Stimulated activated CD4-positive, alpha-beta T cell treated with anti-CD3 and anti-CD28 coated beads, Interleukin-2, amount 100 ng/mL, for 4 hours (primary cell): ENCODE data around the gene BNIP3.
"Not testable (repeated sequence)": the region's sequence is repeated elsewhere in the genome, so short reads cannot be mapped to it uniquely, and the experiment has no call there.

Experiments used
- DNase-seq: peaks from one replicate; pipeline ENCODE4 v3.0.0-alpha.2; 2020; ENCODE audit warnings: low read depth

Gene BNIP3

DNA sequence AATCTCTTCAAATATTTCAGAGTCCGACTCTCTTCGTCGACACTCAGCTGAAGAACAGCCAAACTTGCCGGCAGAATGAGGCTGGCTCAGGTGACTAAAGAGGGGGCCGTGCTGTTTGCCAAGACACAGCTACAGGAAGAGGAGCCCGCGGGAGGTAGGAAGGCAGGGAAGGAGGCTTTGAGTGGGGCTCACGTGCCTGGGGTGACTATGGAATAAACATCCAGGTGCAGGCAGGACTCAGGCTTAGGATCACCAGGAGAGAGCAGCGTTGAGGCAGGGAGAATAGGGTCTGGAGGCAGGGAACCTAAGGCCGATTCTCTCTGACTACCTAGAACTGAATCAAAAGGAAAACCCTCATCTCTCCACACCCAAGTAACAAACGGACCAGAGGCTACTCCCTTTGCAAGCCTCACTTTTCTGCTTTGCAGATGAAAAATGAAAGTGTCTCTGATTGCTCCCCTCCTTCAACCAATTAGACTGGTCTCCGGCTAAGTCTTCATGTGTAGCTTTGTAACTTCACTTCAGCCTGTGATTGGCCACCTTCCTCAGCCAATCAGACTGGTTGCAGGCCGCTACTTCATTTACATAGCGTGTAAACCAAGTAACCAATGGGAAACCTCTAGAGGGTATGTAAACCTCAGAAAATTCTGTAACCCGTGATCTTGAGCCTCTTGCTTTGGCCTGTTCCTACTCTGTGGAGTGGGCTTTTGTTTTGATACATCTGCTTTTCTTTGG, 19.7 kb upstream of the BNIP3 start:
- DNase-seq: no peak

DNA sequence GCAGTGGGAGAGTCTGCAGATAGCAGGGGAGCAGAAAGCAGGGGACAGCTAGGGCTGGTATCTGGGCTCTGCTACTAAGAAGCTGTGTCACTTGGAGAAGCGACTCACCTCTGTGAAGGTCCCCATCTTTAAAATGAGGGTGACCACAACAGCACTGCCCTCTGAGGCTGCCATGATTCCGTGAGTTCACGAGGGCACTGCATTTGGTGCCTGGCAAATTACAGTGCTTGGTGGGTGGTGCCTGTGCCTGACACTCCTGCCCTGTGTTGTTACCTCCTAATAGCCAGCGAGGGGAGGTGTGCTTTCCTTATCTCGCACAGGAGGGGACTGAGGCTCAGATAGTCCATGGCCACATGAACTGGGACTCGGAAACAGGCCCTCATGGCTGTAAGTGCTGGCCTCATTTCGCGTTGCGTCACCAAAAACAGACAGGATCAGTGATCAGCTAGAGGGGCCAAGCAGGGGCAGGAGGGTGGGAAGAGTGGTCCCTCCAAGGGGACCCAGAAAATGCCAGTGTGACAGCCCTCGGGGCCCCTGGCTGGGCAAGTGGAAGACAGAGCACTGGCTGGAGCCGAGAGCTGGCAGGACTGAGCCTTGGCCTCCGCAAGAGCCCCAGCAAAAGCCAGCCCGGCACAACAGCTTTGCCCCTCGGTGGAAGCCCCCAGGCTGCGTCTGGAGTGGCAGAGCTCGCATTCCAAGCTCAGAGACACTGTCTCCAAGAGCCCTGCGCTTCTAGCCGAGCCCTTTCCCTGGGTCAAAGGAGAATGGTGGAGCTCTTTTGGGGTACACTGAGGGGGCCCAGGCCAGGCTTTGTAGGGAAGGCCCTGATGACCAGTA, 17.3 kb upstream of the BNIP3 start:
- no peak for DNase-seq

DNA sequence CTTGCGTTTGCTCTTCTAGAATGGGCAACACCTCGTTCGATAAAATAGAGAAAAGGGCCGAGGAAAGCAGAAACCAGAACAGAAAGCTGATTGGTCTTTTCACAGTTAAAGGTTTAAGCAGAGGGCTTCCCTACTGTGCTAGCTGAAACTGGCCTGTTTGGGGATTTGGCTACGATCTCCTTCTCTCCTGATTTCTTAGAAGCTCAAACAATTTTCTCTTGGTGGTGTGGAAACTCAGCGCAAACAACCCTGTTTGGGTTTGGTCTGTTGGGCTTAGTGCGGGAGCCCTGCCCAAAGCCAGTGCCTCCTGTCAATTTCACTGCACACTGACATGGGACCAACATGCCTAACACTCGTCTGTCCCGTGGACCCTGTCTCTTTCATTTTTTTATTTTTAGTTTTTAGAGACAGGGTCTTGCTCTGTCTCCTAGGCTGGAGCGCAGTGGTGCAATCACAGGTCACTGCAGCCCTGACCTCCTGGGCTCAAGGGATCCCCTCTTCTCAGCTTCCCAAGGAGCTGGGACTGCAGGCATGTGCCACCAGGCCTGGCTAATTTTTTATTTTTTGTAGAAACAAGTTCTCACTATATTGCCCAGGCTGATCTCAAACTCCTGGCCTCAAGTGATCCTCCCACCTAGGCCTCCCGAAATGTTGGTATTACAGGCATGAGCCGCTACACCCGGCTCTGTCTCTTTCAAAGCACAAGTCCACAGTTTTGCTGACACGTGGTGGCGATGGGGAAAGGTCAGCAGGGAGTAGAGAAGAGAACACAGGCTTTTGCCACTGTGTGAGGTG, 16.5 kb upstream of the BNIP3 start:
- DNase-seq: no peak

DNA sequence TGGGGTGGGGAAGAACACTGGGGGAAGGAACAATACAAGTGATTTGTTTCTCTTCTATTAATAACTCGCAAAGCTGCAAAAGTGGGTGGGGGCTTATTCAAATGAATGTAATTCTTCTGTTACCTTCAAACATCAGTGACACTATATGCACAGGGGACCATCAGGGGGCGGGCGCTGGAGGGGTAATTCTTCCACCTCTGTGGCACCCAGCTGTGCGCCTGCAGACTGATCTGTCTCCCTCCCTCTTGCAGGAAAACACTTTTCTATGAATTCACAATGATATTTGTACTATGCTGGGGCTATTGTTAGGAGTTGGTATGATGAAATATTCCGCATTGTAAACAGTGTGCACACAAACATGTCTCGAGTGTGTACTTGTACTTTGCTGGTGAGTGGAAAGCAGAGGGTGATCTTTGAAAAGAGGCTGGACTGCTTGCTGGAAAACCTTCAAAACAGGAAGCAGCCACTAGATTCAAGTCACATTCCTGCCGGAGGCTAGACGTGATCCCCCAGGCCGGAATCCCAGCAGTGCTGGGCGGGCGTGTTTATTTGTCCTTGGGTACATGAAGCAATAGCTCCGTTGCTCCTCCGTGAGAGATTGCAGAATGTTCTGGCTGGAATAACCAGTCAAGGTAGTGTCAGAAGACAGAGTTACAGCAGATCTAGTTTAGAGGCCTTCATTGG, 15.8 kb upstream of the BNIP3 start:
- DNase-seq: no peak

DNA sequence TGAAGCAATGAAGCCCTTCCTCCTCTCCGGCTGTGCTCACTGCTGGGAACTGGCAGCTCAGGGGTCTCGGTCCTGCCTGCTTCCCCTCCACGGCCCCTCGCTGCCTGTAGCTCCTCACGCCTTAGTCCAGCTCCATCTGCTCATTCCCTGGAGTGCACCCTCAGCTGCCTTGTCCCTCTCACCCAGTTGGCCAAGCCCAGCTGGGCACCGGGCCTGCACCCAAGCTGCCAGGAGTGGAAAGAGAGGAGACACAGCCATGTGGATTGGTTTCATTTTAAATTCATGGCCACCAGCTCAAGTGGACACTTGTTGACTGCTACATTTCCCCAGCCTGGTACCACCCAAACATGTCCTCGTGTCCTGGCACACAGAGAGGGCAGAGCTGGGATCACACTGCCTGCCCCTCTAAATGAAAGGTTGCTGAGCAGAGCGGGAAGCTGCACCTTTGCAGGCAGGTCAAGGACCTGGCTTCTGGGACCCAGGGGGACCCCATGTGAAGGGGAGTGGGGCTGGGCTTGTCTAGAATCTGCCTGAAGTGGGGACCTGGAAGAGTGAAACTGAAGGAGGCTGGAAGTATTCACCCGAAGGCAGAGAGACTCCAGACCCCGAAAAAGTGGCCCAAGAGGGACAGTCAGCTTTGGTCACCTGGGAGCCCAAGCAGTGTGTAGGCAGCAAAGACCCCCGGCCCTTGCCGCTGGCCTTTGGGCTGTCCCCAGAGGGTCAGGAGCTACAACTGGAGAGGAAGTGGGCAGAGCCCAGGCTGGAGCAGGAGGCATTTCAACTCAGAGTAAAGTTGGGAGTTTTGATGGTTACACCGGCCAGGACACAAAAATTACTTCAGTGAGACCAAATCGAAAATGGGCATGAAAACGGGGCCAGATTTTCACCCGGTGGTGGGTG, 15.0 kb upstream of the BNIP3 start:
- DNase-seq: no peak

DNA sequence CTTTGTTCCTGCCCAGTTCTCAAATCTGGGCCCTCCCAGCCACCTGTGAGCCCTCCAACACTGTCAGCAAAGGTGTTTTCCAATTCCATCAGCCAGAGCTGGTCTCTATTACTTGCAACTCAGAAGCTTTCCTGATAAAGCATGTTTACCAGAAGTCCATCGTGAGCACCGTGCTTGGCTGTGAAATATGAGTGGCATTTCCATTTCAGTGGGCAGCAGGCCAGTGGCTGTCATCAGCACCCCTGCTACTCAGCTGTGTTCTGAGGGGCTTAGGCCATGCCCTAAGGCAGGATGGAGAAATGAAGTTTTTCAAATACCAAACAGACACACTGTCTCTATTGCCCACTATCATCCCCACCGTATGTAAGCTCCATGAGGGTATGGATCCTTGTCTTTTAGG, 12.7 kb upstream of the BNIP3 start:
- DNase-seq: no peak

DNA sequence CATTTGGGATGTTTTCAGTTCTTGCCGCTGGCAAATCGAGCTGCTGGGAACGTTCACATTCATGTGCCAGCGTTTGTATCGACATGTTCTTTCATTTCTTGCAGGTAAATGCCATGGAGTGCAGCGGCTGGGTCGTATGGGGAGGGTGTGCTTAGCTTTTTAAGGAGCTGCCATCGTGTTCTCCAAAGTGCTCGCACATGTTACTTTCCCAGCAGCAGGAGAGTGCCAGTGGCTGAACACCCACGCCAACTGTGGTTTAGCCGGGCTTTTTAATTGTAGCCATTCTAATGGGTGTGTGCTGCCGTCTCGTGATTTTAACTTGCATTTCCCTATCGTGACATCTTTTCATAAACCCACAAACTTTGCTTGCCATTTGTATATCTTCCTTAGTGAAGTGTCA, 11.6 kb upstream of the BNIP3 start:
- DNase-seq: no peak

DNA sequence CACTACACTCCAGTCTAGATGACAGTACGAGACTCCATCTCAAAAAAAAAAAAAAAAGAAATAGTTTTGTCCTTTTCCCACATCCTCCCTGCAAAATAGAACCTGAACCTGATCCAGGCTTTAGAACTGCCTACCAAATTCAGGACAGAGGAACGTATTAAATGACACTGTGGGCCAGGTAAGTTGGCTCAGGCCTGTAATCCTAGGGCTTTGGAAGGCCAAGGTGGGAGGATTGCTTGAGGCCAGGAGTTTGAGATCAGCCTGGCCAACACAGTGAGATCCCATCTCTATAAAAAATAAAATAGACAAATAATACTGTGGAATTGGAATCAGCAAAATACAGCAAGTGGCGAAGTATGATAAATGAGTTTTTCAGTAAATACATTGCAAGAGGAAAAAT, 10.0 kb upstream of the BNIP3 start:
- no peak for DNase-seq

DNA sequence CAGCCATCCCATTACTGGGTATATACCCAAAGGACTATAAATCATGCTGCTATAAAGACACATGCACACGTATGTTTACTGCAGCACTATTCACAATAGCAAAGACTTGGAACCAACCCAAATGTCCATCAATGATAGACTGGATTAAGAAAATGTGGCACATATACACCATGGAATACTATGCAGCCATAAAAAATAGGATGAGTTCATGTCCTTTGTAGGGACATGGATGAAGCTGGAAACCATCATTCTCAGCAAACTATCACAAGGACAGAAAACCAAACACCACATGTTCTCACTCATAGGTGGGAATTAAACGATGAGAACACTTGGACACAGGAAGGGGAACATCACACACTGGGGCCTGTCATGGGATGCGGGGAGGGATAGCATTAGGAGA, 6.1 kb upstream of the BNIP3 start:
- DNase-seq: not testable (repeated sequence)

DNA sequence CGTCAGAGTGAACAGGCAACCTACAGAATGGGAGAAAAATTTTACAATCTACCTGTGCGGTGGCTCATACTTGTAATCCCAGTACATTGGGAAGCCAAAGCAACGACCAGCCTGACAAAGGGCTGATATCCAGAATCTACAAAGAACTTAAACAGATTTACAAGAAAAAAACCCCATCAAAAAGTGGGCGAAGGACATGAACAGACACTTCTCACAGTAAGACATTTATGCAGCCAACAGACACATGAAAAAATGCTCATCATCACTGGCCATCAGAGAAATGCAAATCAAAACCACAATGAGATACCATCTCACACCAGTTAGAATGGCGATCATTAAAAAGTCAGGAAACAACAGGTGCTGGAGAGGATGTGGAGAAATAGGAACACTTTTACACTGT, 5.6 kb upstream of the BNIP3 start:
- not testable (repeated sequence) for DNase-seq

DNA sequence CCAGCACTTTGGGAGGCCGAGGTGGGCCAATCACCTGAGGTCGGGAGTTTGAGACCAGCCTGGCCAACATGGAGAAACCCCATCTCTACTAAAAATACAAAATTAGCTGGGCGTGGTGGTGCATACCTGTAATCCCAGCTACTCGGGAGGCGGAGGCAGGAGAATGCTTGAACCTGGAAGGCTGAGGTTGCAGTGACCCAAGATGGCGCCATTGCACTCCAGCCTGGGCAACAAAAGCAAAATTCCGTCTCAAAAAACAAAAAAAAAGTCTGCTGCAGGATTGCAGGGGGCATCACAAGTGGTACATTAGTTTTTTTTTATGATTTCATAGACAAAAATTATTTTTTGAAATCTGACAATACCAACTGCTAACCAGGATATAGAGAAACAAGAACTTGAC, 5.1 kb upstream of the BNIP3 start:
- not testable (repeated sequence) for DNase-seq

DNA sequence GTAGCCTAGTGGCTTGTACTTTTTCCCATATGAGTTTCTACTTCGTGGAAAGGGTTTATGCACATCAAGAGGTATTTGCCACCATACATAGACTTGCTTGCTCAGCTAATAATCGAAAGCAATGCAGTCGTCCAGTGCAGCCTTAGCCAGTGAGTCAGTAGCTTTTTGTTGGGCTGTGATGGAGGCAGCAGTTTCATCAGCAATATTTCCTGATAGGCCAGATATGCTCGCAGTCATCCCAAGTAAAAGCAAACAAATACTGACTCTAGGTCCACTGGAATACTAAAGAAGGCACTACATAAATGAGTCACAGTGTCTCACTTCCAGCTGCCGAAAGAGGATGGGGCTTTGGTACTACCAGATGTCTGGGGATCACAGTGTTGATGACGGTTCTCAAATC, 2.1 kb upstream of the BNIP3 start:
- DNase-seq: no peak

DNA sequence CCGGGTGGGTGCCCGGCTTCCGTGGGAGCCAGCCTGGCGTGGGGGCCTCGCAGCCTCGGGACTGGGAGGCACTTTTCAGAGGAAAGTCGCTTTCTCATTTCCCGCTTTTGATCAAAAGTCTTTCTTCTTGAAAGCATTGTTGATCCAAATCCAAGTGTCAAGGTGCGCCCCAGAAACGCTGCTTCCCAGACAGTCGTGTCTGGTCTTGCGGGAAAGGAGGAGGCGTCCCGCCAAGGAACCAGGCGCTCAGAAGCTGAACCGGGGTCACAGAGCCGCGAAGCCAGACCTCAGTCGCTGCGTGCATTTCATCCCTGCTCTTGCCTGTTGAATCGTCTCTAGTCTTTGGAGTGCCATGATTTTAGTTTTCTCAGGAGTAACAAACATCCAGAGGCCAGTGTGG, 1.1 kb upstream of the BNIP3 start:
- DNase-seq: no peak

DNA sequence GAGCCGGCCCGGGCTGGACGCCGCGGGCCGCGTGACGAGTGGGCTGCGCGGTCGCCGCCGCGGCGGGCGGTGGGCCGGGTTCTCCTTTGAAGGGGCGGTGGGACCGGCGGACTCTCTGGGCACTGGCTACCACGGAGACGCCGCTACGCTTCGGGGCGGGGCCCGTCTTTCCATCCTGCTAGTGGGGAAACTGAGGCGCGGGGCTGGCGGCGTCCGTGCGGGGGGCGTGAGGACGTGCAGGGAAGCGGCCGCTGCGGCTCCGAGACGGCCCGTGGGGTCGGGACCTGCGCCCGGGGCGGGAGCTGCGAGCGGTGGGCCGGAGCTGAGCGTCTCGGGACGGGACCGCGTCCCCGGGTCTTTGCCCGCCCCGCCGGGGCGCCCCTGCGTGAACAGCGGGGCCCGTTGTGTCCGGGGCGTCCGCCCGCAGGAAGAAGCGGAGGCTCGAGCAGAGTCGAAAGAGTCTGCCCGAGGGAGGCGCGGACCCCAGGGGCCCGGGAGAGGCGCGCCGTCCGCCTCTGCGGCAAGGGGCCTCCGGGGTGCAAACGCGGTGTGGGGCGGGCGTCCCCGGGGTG, 548 bp upstream of the BNIP3 start:
- no peak for DNase-seq

DNA sequence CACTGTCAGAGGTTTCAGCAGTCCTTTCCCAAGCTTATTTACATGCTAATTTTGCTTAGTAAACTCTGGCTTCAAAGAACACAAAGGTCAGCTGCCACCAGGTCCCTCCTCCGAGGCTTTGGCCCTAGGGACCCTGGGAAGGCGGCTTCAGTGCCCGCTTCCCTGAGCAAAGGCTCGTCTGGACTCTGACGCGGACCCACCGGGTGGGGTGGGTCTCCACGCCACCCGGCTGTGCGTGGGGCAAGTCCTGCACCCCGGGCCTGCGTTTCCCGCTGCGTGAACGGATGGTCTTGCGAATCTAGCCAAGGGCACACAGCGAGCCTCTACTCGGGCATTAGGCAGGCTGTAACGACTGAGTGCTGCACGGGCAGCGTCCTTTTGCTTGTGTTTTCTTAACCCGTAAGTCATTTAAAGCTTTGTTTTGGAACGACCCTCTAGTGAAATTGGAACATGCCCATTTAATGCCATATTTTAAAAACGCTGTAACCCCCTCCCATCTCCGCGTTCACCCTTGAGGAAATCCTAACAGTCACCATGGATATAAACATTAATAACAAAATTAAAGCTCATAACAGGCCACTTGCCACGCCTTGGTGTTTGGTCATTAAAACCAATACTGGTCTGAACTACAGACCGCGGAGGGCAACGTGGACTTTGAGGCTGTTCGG, 828 bp downstream of the BNIP3 start:
- no peak for DNase-seq

DNA sequence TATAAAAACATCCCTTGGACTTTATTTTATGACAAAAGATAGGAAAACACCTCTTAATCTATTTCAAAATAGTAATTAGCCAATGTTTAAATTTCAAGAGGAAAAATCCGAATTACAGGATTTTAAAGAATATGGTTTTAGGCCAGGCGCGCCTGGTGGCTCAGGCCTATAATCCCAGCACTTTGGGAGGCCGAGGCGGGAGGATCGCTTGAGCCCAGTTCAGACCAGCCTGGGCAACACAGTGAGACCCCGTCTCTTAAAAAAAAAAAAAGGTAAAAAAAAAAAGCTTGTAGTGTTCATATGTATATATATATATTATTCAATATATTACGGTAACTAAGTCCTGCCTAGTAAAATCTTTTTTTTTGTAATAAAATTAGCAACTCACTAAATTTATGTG, 1.4 kb downstream of the BNIP3 start:
- DNase-seq: no peak

DNA sequence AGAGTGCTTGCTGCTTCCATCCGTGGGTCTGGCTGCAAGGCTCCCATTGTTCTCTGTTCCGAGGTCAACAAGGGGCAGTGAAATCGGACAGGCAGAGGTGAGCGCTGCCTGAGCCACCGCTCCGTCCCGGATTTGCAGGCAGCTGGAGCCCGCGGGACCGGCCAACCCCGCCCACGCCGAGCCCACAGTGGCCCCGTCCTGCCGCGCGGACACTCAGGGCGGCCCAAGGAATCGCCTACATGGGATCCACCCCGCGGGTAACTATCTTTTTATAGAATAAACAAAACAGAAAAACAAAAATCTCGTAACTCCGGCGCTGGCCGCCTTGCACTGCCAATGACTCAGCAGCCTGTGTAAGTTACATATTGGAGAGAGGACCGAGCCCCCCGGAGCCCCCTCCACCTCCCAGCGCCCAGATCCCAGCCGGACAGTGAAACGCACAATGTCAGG, 1.9 kb downstream of the BNIP3 start:
- no peak for DNase-seq

DNA sequence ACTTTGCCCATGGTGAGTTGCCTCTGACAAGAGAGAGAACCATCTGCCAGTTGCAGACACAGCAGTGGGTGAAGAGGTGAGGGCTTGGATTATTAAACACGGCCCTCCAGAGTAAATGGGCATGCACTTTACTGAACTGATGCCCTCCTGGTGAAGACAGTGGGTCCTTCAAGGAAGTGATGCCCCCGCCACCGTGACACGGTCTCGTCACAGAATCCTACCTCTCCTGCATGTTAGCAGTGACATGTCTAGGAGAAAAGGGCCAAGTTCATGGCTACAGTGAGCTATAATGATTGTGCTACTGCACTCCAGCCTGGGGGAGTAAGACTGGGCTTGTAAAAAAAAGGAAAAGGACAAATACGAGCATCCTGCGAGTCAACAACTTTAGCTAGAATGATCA, 2.4 kb downstream of the BNIP3 start:
- no peak for DNase-seq

DNA sequence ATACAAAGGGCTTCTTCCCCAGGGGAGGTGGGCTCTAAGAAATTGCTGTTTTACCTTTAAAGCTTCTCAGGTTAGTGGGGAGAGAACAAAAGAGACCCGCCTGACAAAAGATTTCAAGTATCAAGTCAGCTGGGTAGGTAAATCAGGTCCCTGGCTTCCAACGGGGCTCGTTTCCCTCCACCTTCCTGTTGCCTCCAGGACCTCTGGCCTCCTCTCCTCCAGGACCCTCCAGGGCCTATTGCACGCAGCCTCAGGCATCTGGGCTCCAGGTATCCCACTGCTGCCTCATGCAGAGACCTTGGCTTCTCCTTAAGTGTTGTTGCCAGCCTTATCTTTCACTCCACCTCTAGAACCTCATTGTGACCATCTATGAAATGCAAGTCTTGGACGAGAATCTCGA, 2.9 kb downstream of the BNIP3 start:
- DNase-seq: no peak

DNA sequence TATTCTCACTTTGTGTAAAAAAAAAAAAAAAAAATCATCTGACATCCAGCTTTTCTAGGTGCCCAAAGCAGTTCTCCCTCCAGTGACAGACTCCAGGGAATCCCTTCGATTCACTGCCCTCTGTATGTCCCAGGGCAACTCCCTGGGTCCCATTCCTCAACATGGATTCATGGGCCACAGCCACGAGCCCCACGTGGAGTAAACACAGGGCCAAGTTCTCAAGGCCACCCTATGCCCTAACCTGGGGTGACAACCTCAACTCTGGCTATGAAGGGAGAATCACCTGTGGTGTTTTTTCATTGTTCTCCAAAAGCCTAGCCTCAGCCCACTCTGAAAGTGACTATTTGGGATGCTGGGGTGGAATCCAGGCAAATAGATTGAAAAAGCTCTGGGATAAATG, 3.4 kb downstream of the BNIP3 start:
- DNase-seq: no peak
